Measurements from ENCODE around the gene CEL. TPM values are rescaled to one million over a fixed set of nuclear protein-coding genes. Genes with fewer than 3 reads are reported as not detected.

Gene CEL
- total RNA-seq, 1 experiment from 2014 or later = 6.9 TPM

GRCh38 chr9:133112663-133113026 is 50.9 kb downstream of the CEL start:
- Histone ChIP-seq H2AFZ (ENCODE audit: low read depth, low read length, poor library complexity, severe bottlenecking) (no peak overlapping the region), H3K27ac (ENCODE audit: low read depth, low read length) (no peak overlapping the region), H3K36me3 (ENCODE audit: control insufficient read depth in 1 of 2, insufficient read depth in 2 of 2, low read length in 2 of 2) (peaks cover 12 to 23% of the 10 kb centered on the region in 2 experiments), H3K79me2 (ENCODE audit: insufficient read depth, low read length) (peaks cover 15% of the 10 kb centered on the region; the same call in 1 of the 2 replicates), H3K4me2 (ENCODE audit: low read length) (no peak overlapping the region), H4K20me1 (ENCODE audit: insufficient read depth) (no peaks in the 10 kb centered on the region), H3K4me3 (replicated peaks in 1 of 2; ENCODE audit: low read depth in 1 of 2, low read length in 2 of 2) (no peak overlapping the region), H3K9me2 (ENCODE audit: insufficient read depth) (no peaks in the 10 kb centered on the region), H3K27me3 (ENCODE audit: insufficient read depth, low read length) (no peaks in the 10 kb centered on the region), H3K4me1 (ENCODE audit: control insufficient read depth in 1 of 2, insufficient read depth in 2 of 2, low read length in 2 of 2) (peaks cover 0 to 12% of the 10 kb centered on the region in 2 experiments; a peak in 2 of 4 replicates), H3K9me3 (ENCODE audit: control insufficient read depth in 1 of 2, insufficient read depth in 1 of 2, low read depth in 1 of 2, low read length in 2 of 2) (no peaks in the 10 kb centered on the region), H3K9ac (ENCODE audit: low read length) (no peak overlapping the region)
- DNase-seq (ENCODE audit: low read depth, low spot score) (no peak), ATAC-seq (no peak)
- RAD21 ChIA-PET (ENCODE audit: low non-redundant PET in 1 of 2, low total read pairs in 2 of 2, uncharacterized antibody in 2 of 2, unreplicated experiment in 2 of 2) = interaction anchor here in 1 of 2 experiments (1.1 kb wide), 1 partner anchor 32 kb away, joined by 3 read pairs; no protein-coding TSS in a partner anchor
- POLR2A ChIA-PET = no interaction called here
- intact Hi-C loops (cut with micrococcal nuclease) = no loop called here
- BruUV-seq (replicated peaks) = no TSS peak
- no peak for TF ChIP-seq ZFX (IDR thresholded peaks at IDR 0.05)
- TF ChIP-seq SRF (IDR thresholded peaks at IDR 0.05; ENCODE audit: low read depth) = no peak
- no peak for TF ChIP-seq CTCF (IDR thresholded peaks at IDR 0.05 in 2 of 3, conservative IDR thresholded peaks at IDR 0.05 in 1 of 3; ENCODE audit: borderline replicate concordance in 1 of 3, insufficient read depth in 1 of 3, low read depth in 2 of 3, low read length in 2 of 3)
- no peak for TF ChIP-seq EZH2phosphoT487 (IDR thresholded peaks at IDR 0.05; ENCODE audit: borderline replicate concordance)
- no peak for TF ChIP-seq EZH2 (IDR thresholded peaks at IDR 0.05)
- no peak for TF ChIP-seq SIN3A (IDR thresholded peaks at IDR 0.05; ENCODE audit: low read depth)
- no peak for TF ChIP-seq SP1 (IDR thresholded peaks at IDR 0.05; ENCODE audit: low read depth)
- no peak for TF ChIP-seq EGR1 (IDR thresholded peaks at IDR 0.05; ENCODE audit: low read depth)
- TF ChIP-seq ELF1 (IDR thresholded peaks at IDR 0.05; ENCODE audit: borderline replicate concordance, low read depth) = no peak
- TF ChIP-seq POLR2A (IDR thresholded peaks at IDR 0.05; ENCODE audit: borderline replicate concordance, extremely low read depth, insufficient read depth, insufficient read length) = no peak
- no peak for TF ChIP-seq POLR2AphosphoS5 (IDR thresholded peaks at IDR 0.05; ENCODE audit: low read depth, low read length)
- TF ChIP-seq JUND (IDR thresholded peaks at IDR 0.05) = no peak
- no peak for TF ChIP-seq ATF3 (IDR thresholded peaks at IDR 0.05)
- TF ChIP-seq MAX (IDR thresholded peaks at IDR 0.05) = no peak
- no peak for TF ChIP-seq CEBPB (IDR thresholded peaks at IDR 0.05; ENCODE audit: low read depth)
- no peak for TF ChIP-seq RAD21 (IDR thresholded peaks at IDR 0.05; ENCODE audit: low read depth)
- no peak for TF ChIP-seq ZBTB33 (IDR thresholded peaks at IDR 0.05; ENCODE audit: extremely low read depth, insufficient replicate concordance, low read length)
- no peak for TF ChIP-seq FOSL1 (IDR thresholded peaks at IDR 0.05; ENCODE audit: low read depth)
- TF ChIP-seq ZNF274 (IDR thresholded peaks at IDR 0.05; ENCODE audit: low read depth, low read length) = no peak
- CTCF ChIA-PET = no interaction called here
